ENCODE measurements around the gene DDX54.
"Not testable (repeated sequence)": the region's sequence is repeated elsewhere in the genome, so short reads cannot be mapped to it uniquely, and the experiment has no call there.

DNA sequence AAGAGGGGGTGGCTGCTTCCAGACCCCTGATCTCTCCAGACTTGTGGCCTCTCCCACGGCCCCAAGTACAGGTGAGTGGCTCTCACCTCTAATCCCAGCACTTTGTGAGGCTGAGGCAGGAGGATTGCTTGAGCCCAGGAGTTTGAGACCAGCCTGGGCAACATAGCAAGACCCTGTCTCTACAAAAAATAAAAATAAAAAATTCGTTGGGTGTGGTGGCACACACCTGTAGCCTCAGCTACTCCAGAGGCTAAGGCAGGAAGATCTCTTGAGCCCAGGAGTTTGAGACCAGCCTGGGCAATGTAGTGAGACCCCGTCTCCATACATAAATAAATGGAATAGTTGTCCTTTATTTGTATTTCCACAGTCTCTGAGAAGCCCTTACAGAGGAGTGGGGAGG, 43.6 kb downstream of the DDX54 start:
- TF ChIP-seq, protein P1, sequence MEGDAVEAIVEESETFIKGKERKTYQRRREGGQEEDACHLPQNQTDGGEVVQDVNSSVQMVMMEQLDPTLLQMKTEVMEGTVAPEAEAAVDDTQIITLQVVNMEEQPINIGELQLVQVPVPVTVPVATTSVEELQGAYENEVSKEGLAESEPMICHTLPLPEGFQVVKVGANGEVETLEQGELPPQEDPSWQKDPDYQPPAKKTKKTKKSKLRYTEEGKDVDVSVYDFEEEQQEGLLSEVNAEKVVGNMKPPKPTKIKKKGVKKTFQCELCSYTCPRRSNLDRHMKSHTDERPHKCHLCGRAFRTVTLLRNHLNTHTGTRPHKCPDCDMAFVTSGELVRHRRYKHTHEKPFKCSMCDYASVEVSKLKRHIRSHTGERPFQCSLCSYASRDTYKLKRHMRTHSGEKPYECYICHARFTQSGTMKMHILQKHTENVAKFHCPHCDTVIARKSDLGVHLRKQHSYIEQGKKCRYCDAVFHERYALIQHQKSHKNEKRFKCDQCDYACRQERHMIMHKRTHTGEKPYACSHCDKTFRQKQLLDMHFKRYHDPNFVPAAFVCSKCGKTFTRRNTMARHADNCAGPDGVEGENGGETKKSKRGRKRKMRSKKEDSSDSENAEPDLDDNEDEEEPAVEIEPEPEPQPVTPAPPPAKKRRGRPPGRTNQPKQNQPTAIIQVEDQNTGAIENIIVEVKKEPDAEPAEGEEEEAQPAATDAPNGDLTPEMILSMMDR (IDR thresholded peaks at IDR 0.05) = not testable (repeated sequence)
- TF ChIP-seq ZFX (IDR thresholded peaks at IDR 0.05; ENCODE audit: borderline replicate concordance) = not testable (repeated sequence)

All from 22Rv1 (cell line).